Kidney (tissue), 14 donors: Measurements from ENCODE around the gene FAM219A. TPM values are rescaled to one million over a fixed set of nuclear protein-coding genes. Genes with fewer than 3 reads are reported as not detected.

Experiments used
- DNase-seq, 5 donors: peaks; one replicate each; pipeline ENCODE4 v3.0.0-alpha.2; 2013 to 2020
- FAIRE-seq: peaks from 2 replicates; lab custom pipeline; 2012; peaks lifted over from hg19 to GRCh38; lab: Jason Lieb, UNC
- H3K27ac ChIP-seq, 2 donors: one replicate each; pipeline ENCODE4 v1.7.0; 2013; ENCODE audit warnings: low read depth in 2 of 2, low read length in 2 of 2, inconsistent platforms in 1 of 2
- H3K27me3 ChIP-seq: one replicate; pipeline ENCODE4 v1.7.1; 2013; ENCODE audit warnings: low read length, inconsistent platforms; ENCODE audit not compliant: control insufficient read depth, insufficient read depth
- H3K36me3 ChIP-seq, 3 donors: one replicate each; pipeline versions ENCODE4 v1.7.0 to v1.7.1; 2013; ENCODE audit warnings: low read length in 3 of 3, control low read depth in 1 of 3, inconsistent platforms in 1 of 3; ENCODE audit not compliant: insufficient read depth in 3 of 3, control insufficient read depth in 2 of 3
- H3K4me1 ChIP-seq, 3 donors: one replicate each; pipeline versions ENCODE4 v1.7.0 to v1.7.1; 2013; ENCODE audit warnings: low read length in 3 of 3, inconsistent platforms in 1 of 3, low read depth in 1 of 3; ENCODE audit not compliant: control insufficient read depth in 2 of 3, insufficient read depth in 2 of 3
- H3K4me3 ChIP-seq, 3 donors: one replicate each; pipeline versions ENCODE4 v1.7.0 to v1.8.1; 2013; ENCODE audit warnings: low read length in 3 of 3, control low read depth in 1 of 3, inconsistent platforms in 1 of 3
- H3K9ac ChIP-seq, 3 donors: one replicate each; pipeline versions ENCODE4 v1.7.0 to v1.7.1; 2013; ENCODE audit warnings: low read length in 3 of 3, control low read depth in 1 of 3, inconsistent platforms in 1 of 3
- H3K9me3 ChIP-seq, 3 donors: one replicate each; pipeline versions ENCODE4 v1.7.0 to v1.7.1; 2013; ENCODE audit warnings: low read length in 3 of 3, control low read depth in 1 of 3, inconsistent platforms in 1 of 3; ENCODE audit not compliant: control insufficient read depth in 2 of 3, insufficient read depth in 1 of 3
- intact Hi-C: fragments of 100-400 bp; cut with DNase I; formaldehyde crosslinking; loops from one replicate; pipeline ENCODE4 v1.11.1; 2022
- polyA plus RNA-seq: library from polyadenylated mRNA; stranded (reverse); fragments of 350-450 nt; fragmentation: Illumina TruSeq; extraction: RNeasy Lipid Tissue Mini Kit (QIAGEN cat#74804); gene quantifications from one replicate; pipeline ENCODE4 v1.2.3, GENCODE V29; 2014; ENCODE audit warnings: low read depth, low replicate concordance; ENCODE audit not compliant: insufficient read depth
- total RNA-seq: library from RNA; stranded (reverse); fragmentation: NEBNext Ultra II Directional; extraction: Animal tissue kit (Norgen Biotek cat#: 25700); gene quantifications from one replicate; pipeline ENCODE4 v1.2.1, GENCODE V29; 2021
- TF ChIP-seq, protein P1 (sequence below): IDR thresholded peaks from 3 replicates; pipeline ENCODE4 v1.5.1; 2012; ENCODE audit warnings: mild to moderate bottlenecking, moderate library complexity, borderline replicate concordance; ENCODE audit not compliant: insufficient read depth; ENCODE audit errors: extremely low read depth
- donor health status: control.
- donor health status: control.
- donor health status: control.
- donor health status: control.
- donor health status: control.
- donor health status: DM: yes; HTN: yes; CAD: no.
- donor health status: Normal renal cell carcinoma (clear cell type).

Gene FAM219A
- total and polyA plus RNA-seq, 2 donors from 2014 or later, result 8.7 to 21.1 TPM

DNA sequence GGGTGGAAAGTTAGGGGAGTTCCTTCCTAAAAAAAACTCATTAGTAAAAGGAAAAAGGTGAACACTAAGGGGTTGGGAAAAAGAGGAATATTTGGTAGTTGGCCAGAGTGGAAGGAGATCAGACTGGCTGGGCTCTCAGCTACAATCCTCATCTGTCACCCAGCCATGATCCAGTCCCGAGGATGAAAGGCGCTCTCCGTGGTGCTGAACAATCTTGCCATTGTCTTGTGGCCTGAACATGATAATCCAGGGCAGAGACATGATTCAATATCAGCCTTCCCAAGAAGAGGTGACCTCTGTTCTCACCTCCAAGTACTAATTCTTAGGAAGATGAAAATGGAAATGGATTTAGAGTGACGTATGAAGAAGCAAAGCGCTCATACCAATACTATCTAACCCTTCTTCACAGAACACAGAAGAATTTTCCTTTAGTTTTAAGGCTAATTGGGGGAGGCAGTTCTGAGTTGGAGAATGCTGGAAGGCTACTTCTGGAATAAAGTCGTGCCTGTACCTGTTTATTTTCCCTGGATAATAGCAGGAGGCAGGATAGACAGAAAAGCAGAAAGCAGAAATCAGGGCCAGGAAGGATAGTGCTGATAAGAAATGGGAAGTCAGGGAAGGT lies 45.0 kb downstream of the FAM219A start:
- H3K4me3 ChIP-seq, result no peak overlapping the region
- H3K4me1 ChIP-seq, result no peaks in the 10 kb centered on the region
- no peaks in the 10 kb centered on the region for H3K27me3 ChIP-seq
- DNase-seq (peak in 4 of 5 donors; percentile 69 to 92 (median 84)), FAIRE-seq (no peak)
- intact Hi-C loops, result loop anchor here (10.0 kb wide), 1 partner anchor 181 kb away; no protein-coding TSS in a partner anchor
- no peak overlapping the region for H3K27ac ChIP-seq
- H3K9me3 ChIP-seq, result no peaks in the 10 kb centered on the region
- H3K36me3 ChIP-seq, result no peaks in the 10 kb centered on the region
- TF ChIP-seq, protein P1, sequence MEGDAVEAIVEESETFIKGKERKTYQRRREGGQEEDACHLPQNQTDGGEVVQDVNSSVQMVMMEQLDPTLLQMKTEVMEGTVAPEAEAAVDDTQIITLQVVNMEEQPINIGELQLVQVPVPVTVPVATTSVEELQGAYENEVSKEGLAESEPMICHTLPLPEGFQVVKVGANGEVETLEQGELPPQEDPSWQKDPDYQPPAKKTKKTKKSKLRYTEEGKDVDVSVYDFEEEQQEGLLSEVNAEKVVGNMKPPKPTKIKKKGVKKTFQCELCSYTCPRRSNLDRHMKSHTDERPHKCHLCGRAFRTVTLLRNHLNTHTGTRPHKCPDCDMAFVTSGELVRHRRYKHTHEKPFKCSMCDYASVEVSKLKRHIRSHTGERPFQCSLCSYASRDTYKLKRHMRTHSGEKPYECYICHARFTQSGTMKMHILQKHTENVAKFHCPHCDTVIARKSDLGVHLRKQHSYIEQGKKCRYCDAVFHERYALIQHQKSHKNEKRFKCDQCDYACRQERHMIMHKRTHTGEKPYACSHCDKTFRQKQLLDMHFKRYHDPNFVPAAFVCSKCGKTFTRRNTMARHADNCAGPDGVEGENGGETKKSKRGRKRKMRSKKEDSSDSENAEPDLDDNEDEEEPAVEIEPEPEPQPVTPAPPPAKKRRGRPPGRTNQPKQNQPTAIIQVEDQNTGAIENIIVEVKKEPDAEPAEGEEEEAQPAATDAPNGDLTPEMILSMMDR, result no peak
- H3K9ac ChIP-seq, result no peak overlapping the region

GRCh38 chr9:34412336-34412735 lies 46.0 kb downstream of the FAM219A start:
- Histone ChIP-seq H3K27me3 (no peaks in the 10 kb centered on the region), H3K9ac (no peak overlapping the region), H3K9me3 (no peaks in the 10 kb centered on the region), H3K27ac (no peak overlapping the region), H3K4me1 (no peaks in the 10 kb centered on the region), H3K4me3 (no peak overlapping the region), H3K36me3 (no peaks in the 10 kb centered on the region)
- no peak for DNase-seq
- TF ChIP-seq, protein P1, result no peak
- intact Hi-C loops, result loop anchor here (10.0 kb wide), 1 partner anchor 182 kb away; no protein-coding TSS in a partner anchor
- FAIRE-seq, result no peak

DNA sequence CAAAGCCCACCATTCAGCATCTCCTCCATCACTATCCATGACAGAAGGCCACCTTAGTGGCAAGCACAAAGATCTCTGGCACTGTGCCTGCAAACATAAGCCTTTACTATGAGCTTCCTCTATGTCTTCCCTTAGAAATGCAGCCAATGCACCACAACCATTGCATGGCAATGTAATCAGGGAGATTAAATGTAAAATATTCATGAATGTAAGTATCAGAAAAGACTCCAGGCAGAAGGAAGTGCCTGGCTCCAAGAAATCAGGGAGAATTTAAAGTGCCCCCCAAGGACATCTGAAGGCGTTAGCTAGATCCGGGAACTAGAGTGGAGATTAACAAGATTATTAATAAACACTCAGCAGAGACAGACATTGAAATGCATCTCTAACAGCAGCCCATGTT lies 49.2 kb downstream of the FAM219A start:
- Histone ChIP-seq H3K36me3 (no peaks in the 10 kb centered on the region), H3K27me3 (no peaks in the 10 kb centered on the region), H3K27ac (no peak overlapping the region), H3K4me3 (no peak overlapping the region), H3K9me3 (no peaks in the 10 kb centered on the region), H3K4me1 (no peaks in the 10 kb centered on the region), H3K9ac (no peak overlapping the region)
- FAIRE-seq (no peak), DNase-seq (no peak)
- TF ChIP-seq, protein P1, result no peak
- intact Hi-C loops, result no loop called here
